Esophagus squamous epithelium (tissue), 5 donors: ENCODE data around the gene GPER1. TPM values are rescaled to one million over a fixed set of nuclear protein-coding genes. Genes with fewer than 3 reads are reported as not detected.

Experiments
- DNase-seq: peaks from one replicate; lab custom pipeline; 2025; lab: John Stamatoyannopoulos, UW
- H3K27ac ChIP-seq, 4 donors: fragments of 200-600 bp; sonication (generic); one replicate each; pipeline ENCODE4 v1.5.1; 2016 to 2019; ENCODE audit warnings: mild to moderate bottlenecking in 1 of 4
- H3K27me3 ChIP-seq, 4 donors: fragments of 200-600 bp; sonication (generic); 1 replicate in 3 of 4; 2 replicates in 1 of 4; pipeline versions ENCODE4 v1.5.1 to v1.6.0; 2017 to 2021; ENCODE audit warnings: antibody characterized with exemption in 1 of 4
- H3K36me3 ChIP-seq, 3 donors: fragments of 200-600 bp; sonication (generic); one replicate each; pipeline ENCODE4 v1.5.1; 2016 to 2019
- H3K4me1 ChIP-seq, 3 donors: fragments of 200-600 bp; sonication (generic); one replicate each; pipeline ENCODE4 v1.5.1; 2017 to 2019
- H3K4me3 ChIP-seq, 4 donors: fragments of 200-600 bp; sonication (generic); 1 replicate in 3 of 4; 2 replicates in 1 of 4; pipeline ENCODE4 v1.5.1; 2016 to 2019; ENCODE audit warnings: mild to moderate bottlenecking in 2 of 4, moderate library complexity in 1 of 4
- H3K9me3 ChIP-seq, 3 donors: fragments of 200-600 bp; sonication (generic); one replicate each; pipeline ENCODE4 v1.5.1; 2016 to 2019
- CTCF ChIP-seq, 6 experiments: fragments of 450-650 bp in 4 of 6; fragments of 200-600 bp in 2 of 6; sonication (generic) in 2 of 6; IDR thresholded peaks; one replicate each; pipeline ENCODE4 v1.5.1; 2016 to 2019; ENCODE audit warnings: antibody characterized with exemption in 6 of 6, mild to moderate bottlenecking in 4 of 6, moderate library complexity in 4 of 6
- POLR2A ChIP-seq, 4 donors: fragments of 450-650 bp; IDR thresholded peaks; one replicate each; pipeline ENCODE4 v1.6.1; 2017; ENCODE audit warnings: antibody characterized with exemption in 4 of 4, mild to moderate bottlenecking in 4 of 4, moderate library complexity in 3 of 4
- WGBS, 2 donors: methylation state at CpG; one replicate each; pipeline ENCODE4 v1.1.5; 2018; 5-methylcytosine and 5-hydroxymethylcytosine counted together
- intact Hi-C: fragments of 100-400 bp; cut with DNase I; formaldehyde crosslinking; loops from one replicate; pipeline ENCODE4 v1.15.0; 2022
- total RNA-seq, 4 donors: library from RNA; depleted of rRNA; stranded (reverse); fragments of >200 nt; gene quantifications; one replicate each; pipeline ENCODE4 v1.1.0, GENCODE V29; 2016
- donor health status: DM: yes; HTN: yes; CAD: no.

Gene GPER1
- total RNA-seq, 4 donors from 2014 or later: 0.87 to 2.3 (median 1.5) TPM

- Histone ChIP-seq H3K4me3 (no peak overlapping the region), H3K4me1 (peaks cover 0 to 11% (median 0%) of the 10 kb centered on the region in 3 donors), H3K27ac (no peak overlapping the region), H3K27me3 (no peaks in the 10 kb centered on the region), H3K36me3 (peaks cover 0 to 18% (median 0%) of the 10 kb centered on the region in 3 donors), H3K9me3 (no peaks in the 10 kb centered on the region)
- 93 to 97% methylated on average over 10 to 26 of the region's 26 CpGs for WGBS, 2 donors
- intact Hi-C loops: no loop called here
- no peak for DNase-seq
- TF ChIP-seq CTCF (IDR thresholded peaks at IDR 0.05) (no peak), POLR2A (IDR thresholded peaks at IDR 0.05) (no peak)
These were observed 11.2 kb downstream of the GPER1 start for GRCh38 chr7:1099154-1099542.

GRCh38 chr7:1099637-1100036 lies 11.7 kb downstream of the GPER1 start:
- Histone ChIP-seq H3K4me1 (peaks cover 0 to 11% (median 0%) of the 10 kb centered on the region in 3 donors), H3K9me3 (no peaks in the 10 kb centered on the region), H3K27me3 (no peaks in the 10 kb centered on the region), H3K36me3 (peaks cover 0 to 14% (median 0%) of the 10 kb centered on the region in 3 donors), H3K4me3 (no peak overlapping the region), H3K27ac (no peak overlapping the region)
- intact Hi-C loops: no loop called here
- WGBS, 2 donors: 83 to 97% methylated on average over 4 to 9 of the region's 16 CpGs
- no peak for TF ChIP-seq POLR2A (IDR thresholded peaks at IDR 0.05)
- no peak for TF ChIP-seq CTCF (IDR thresholded peaks at IDR 0.05)
- DNase-seq: no peak

GRCh38 chr7:1100386-1100785 lies 12.5 kb downstream of the GPER1 start:
- no peak for DNase-seq
- intact Hi-C loops: no loop called here
- H3K4me3 ChIP-seq: no peak overlapping the region

GRCh38 chr7:1100834-1101562 lies 13.1 kb downstream of the GPER1 start:
- Histone ChIP-seq H3K9me3 (no peaks in the 10 kb centered on the region), H3K36me3 (peaks cover 0 to 14% (median 0%) of the 10 kb centered on the region in 3 donors), H3K4me3 (no peak overlapping the region), H3K27me3 (no peaks in the 10 kb centered on the region), H3K4me1 (peaks cover 0 to 8% (median 0%) of the 10 kb centered on the region in 3 donors), H3K27ac (no peak overlapping the region)
- intact Hi-C loops: no loop called here
- TF ChIP-seq CTCF (IDR thresholded peaks at IDR 0.05) (no peak), POLR2A (IDR thresholded peaks at IDR 0.05) (no peak)
- WGBS, 2 donors: 81 to 83% methylated on average over 1 to 8 of the region's 34 CpGs
- no peak for DNase-seq

More at GRCh38 chr7:1100386-1100785, 12.5 kb downstream of the GPER1 start:
- Histone ChIP-seq H3K9me3 (no peaks in the 10 kb centered on the region), H3K36me3 (peaks cover 0 to 14% (median 0%) of the 10 kb centered on the region in 3 donors), H3K4me1 (peaks cover 0 to 11% (median 0%) of the 10 kb centered on the region in 3 donors), H3K27ac (no peak overlapping the region), H3K27me3 (no peaks in the 10 kb centered on the region)
- WGBS, 2 donors: 76% methylated on average over 10 of the region's 14 CpGs; no CpG with 5 or more reads in 1 of the 2 donors
- TF ChIP-seq POLR2A (IDR thresholded peaks at IDR 0.05) (no peak), CTCF (IDR thresholded peaks at IDR 0.05) (no peak)
